GM18498 (cell line): ENCODE results near the gene PTGR3.

Experiments used
- ATAC-seq: cut with Tn5 transposase; IDR thresholded peaks from one replicate; pipeline ENCODE4 v1.9.1; 2021; ENCODE audit warnings: mild to moderate bottlenecking, moderate library complexity; ENCODE audit not compliant: unreplicated experiment

The PTGR3 gene

GRCh38 chr18:75170916-75171315 lies 38.0 kb downstream of the PTGR3 start:
- ATAC-seq = no peak

GRCh38 chr18:75170022-75170789 lies 38.7 kb downstream of the PTGR3 start:
- ATAC-seq = no peak

- ATAC-seq = no peak
Observed at GRCh38 chr18:75169411-75169810, 39.5 kb downstream of the PTGR3 start.

GRCh38 chr18:75168619-75169018 lies 40.3 kb downstream of the PTGR3 start:
- ATAC-seq = no peak

GRCh38 chr18:75167759-75168618 lies 41.0 kb downstream of the PTGR3 start:
- no peak for ATAC-seq

- no peak for ATAC-seq
Observed at GRCh38 chr18:75167137-75167536, 41.8 kb downstream of the PTGR3 start.

GRCh38 chr18:75165926-75166325 lies 43.0 kb downstream of the PTGR3 start:
- ATAC-seq = no peak

GRCh38 chr18:75164479-75164878 lies 44.5 kb downstream of the PTGR3 start:
- no peak for ATAC-seq

- no peak for ATAC-seq
Observed at GRCh38 chr18:75163736-75164135, 45.2 kb downstream of the PTGR3 start.

- no peak for ATAC-seq
Observed at GRCh38 chr18:75162978-75163377, 46.0 kb downstream of the PTGR3 start.

GRCh38 chr18:75162467-75162866 lies 46.5 kb downstream of the PTGR3 start:
- ATAC-seq = no peak

- ATAC-seq = peak; percentile 69
Observed at GRCh38 chr18:75161256-75162028, 47.5 kb downstream of the PTGR3 start.

GRCh38 chr18:75160364-75160763 lies 48.6 kb downstream of the PTGR3 start:
- no peak for ATAC-seq

GRCh38 chr18:75159646-75160356 lies 49.1 kb downstream of the PTGR3 start:
- no peak for ATAC-seq

GRCh38 chr18:75159238-75159518 lies 49.8 kb downstream of the PTGR3 start:
- no peak for ATAC-seq
